ENCODE measurements around the gene SUPT5H.

- TF ChIP-seq CTCF (IDR thresholded peaks at IDR 0.05) (no peak), POLR2A (IDR thresholded peaks at IDR 0.05) (no peak)
Observed at GRCh38 chr19:39508629-39509028, 63.2 kb downstream of the SUPT5H start.
